ENCODE data around the gene CXCR6.

The CXCR6 gene

GRCh38 chr3:45929042-45929679 is 14.1 kb upstream of the CXCR6 start:
- no peak overlapping the region for H2AFZ ChIP-seq (ENCODE audit: low read length)
- no peak overlapping the region for H3K4me2 ChIP-seq (ENCODE audit: low read depth, low read length)
- H3K27ac ChIP-seq (ENCODE audit: low read length), result no peak overlapping the region
- no peaks in the 10 kb centered on the region for H3K9me2 ChIP-seq (replicated peaks; ENCODE audit: insufficient read depth, low read length)
- H4K20me1 ChIP-seq (ENCODE audit: insufficient read depth, low read length), result no peaks in the 10 kb centered on the region
- no peaks in the 10 kb centered on the region for H3K36me3 ChIP-seq (replicated peaks; ENCODE audit: insufficient read depth, low read length)
- no peaks in the 10 kb centered on the region for H3K4me1 ChIP-seq (ENCODE audit: low read length)
- H3K27me3 ChIP-seq (replicated peaks; ENCODE audit: insufficient read depth, low read length), result no peaks in the 10 kb centered on the region
- H3F3A ChIP-seq (ENCODE audit: insufficient read depth, low read length), result no peaks in the 10 kb centered on the region
- no peak overlapping the region for H3K4me3 ChIP-seq (ENCODE audit: low read length)
- no peaks in the 10 kb centered on the region for H3K79me2 ChIP-seq (ENCODE audit: low read length)
- DNase-seq, result peak; percentile 53
- no peak for TF ChIP-seq EZH2 (optimal IDR thresholded peaks at IDR 0.05; ENCODE audit: low read depth, low read length)
- TF ChIP-seq CTCF (IDR thresholded peaks at IDR 0.05; ENCODE audit: low read length), result peak; percentile 92
- H3K9ac ChIP-seq (ENCODE audit: low read length), result no peak overlapping the region
- H3K9me3 ChIP-seq (replicated peaks; ENCODE audit: insufficient read depth, low read length), result no peaks in the 10 kb centered on the region

GRCh38 chr3:45931496-45931895 is 11.8 kb upstream of the CXCR6 start:
- Histone ChIP-seq H3K27ac (ENCODE audit: low read length) (no peak overlapping the region), H3K4me1 (ENCODE audit: low read length) (no peaks in the 10 kb centered on the region), H2AFZ (ENCODE audit: low read length) (no peak overlapping the region), H3K79me2 (ENCODE audit: low read length) (no peaks in the 10 kb centered on the region), H3K9me2 (replicated peaks; ENCODE audit: insufficient read depth, low read length) (no peaks in the 10 kb centered on the region), H3K9me3 (replicated peaks; ENCODE audit: insufficient read depth, low read length) (no peaks in the 10 kb centered on the region), H3K4me3 (ENCODE audit: low read length) (no peak overlapping the region), H3K27me3 (replicated peaks; ENCODE audit: insufficient read depth, low read length) (no peaks in the 10 kb centered on the region), H4K20me1 (ENCODE audit: insufficient read depth, low read length) (no peaks in the 10 kb centered on the region), H3F3A (ENCODE audit: insufficient read depth, low read length) (no peaks in the 10 kb centered on the region), H3K4me2 (ENCODE audit: low read depth, low read length) (no peak overlapping the region), H3K36me3 (replicated peaks; ENCODE audit: insufficient read depth, low read length) (no peaks in the 10 kb centered on the region), H3K9ac (ENCODE audit: low read length) (no peak overlapping the region)
- TF ChIP-seq EZH2phosphoT487 (IDR thresholded peaks at IDR 0.05; ENCODE audit: low read length) (no peak), EZH2 (optimal IDR thresholded peaks at IDR 0.05; ENCODE audit: low read depth, low read length) (no peak), CTCF (IDR thresholded peaks at IDR 0.05; ENCODE audit: low read length) (no peak)
- DNase-seq, result no peak

GRCh38 chr3:45932112-45932511 is 11.2 kb upstream of the CXCR6 start:
- Histone ChIP-seq H3K4me3 (ENCODE audit: low read length) (no peak overlapping the region), H3K27me3 (replicated peaks; ENCODE audit: insufficient read depth, low read length) (no peaks in the 10 kb centered on the region), H3K4me2 (ENCODE audit: low read depth, low read length) (no peak overlapping the region), H3K36me3 (replicated peaks; ENCODE audit: insufficient read depth, low read length) (no peaks in the 10 kb centered on the region), H3K9me3 (replicated peaks; ENCODE audit: insufficient read depth, low read length) (no peaks in the 10 kb centered on the region), H3K79me2 (ENCODE audit: low read length) (no peaks in the 10 kb centered on the region), H3K9ac (ENCODE audit: low read length) (no peak overlapping the region), H4K20me1 (ENCODE audit: insufficient read depth, low read length) (no peaks in the 10 kb centered on the region), H3F3A (ENCODE audit: insufficient read depth, low read length) (no peaks in the 10 kb centered on the region), H3K9me2 (replicated peaks; ENCODE audit: insufficient read depth, low read length) (no peaks in the 10 kb centered on the region), H3K27ac (ENCODE audit: low read length) (no peak overlapping the region), H3K4me1 (ENCODE audit: low read length) (no peaks in the 10 kb centered on the region), H2AFZ (ENCODE audit: low read length) (no peak overlapping the region)
- DNase-seq, result no peak
- TF ChIP-seq EZH2phosphoT487 (IDR thresholded peaks at IDR 0.05; ENCODE audit: low read length) (no peak), EZH2 (optimal IDR thresholded peaks at IDR 0.05; ENCODE audit: low read depth, low read length) (no peak), CTCF (IDR thresholded peaks at IDR 0.05; ENCODE audit: low read length) (no peak)
